GM06990 (cell line): ENCODE data around the gene MYO6.

Experiments used
- DNase-seq: peaks from one replicate; pipeline ENCODE4 v3.0.0-alpha.2; 2011; ENCODE audit not compliant: insufficient read length; ENCODE audit errors: extremely low read depth
- H3K27me3 ChIP-seq: replicated peaks from 2 replicates; pipeline ENCODE4 v1.6.0; 2011; ENCODE audit warnings: low read length; ENCODE audit not compliant: control insufficient read depth, insufficient read depth
- H3K36me3 ChIP-seq: 2 replicates; pipeline ENCODE4 v1.5.1; 2011; ENCODE audit warnings: low read length; ENCODE audit not compliant: control insufficient read depth, insufficient read depth
- H3K4me3 ChIP-seq: replicated peaks from 2 replicates; pipeline ENCODE4 v1.5.1; 2011; ENCODE audit warnings: low read depth, mild to moderate bottlenecking, control low read depth, low read length
- CTCF ChIP-seq: IDR thresholded peaks from 2 replicates; pipeline ENCODE4 v1.5.1; 2011; ENCODE audit warnings: low read length, control low read depth, mild to moderate bottlenecking, inconsistent platforms; ENCODE audit not compliant: insufficient read depth, poor library complexity, severe bottlenecking

Gene MYO6

GRCh38 chr6:75834447-75834846, 85.4 kb downstream of the MYO6 start:
- TF ChIP-seq CTCF, result no peak
- Histone ChIP-seq H3K36me3 (no peaks in the 10 kb centered on the region), H3K27me3 (no peaks in the 10 kb centered on the region), H3K4me3 (no peak overlapping the region)
- DNase-seq, result no peak

- Histone ChIP-seq H3K36me3 (no peaks in the 10 kb centered on the region; the same call in 1 of the 2 replicates), H3K27me3 (no peaks in the 10 kb centered on the region), H3K4me3 (no peak overlapping the region)
- no peak for DNase-seq
- no peak for TF ChIP-seq CTCF
Measured at GRCh38 chr6:75842191-75842590, 93.2 kb downstream of the MYO6 start.

GRCh38 chr6:75842732-75843131, 93.7 kb downstream of the MYO6 start:
- Histone ChIP-seq H3K27me3 (no peaks in the 10 kb centered on the region), H3K36me3 (no peaks in the 10 kb centered on the region; the same call in 1 of the 2 replicates), H3K4me3 (no peak overlapping the region)
- DNase-seq, result no peak
- TF ChIP-seq CTCF, result no peak

GRCh38 chr6:75843396-75843795, 94.4 kb downstream of the MYO6 start:
- no peaks in the 10 kb centered on the region for H3K27me3 ChIP-seq
- H3K36me3 ChIP-seq, result no peaks in the 10 kb centered on the region; the same call in 1 of the 2 replicates
- H3K4me3 ChIP-seq, result no peak overlapping the region
- no peak for TF ChIP-seq CTCF
- DNase-seq, result no peak

- TF ChIP-seq CTCF, result no peak
- no peaks in the 10 kb centered on the region for H3K36me3 ChIP-seq
- no peak for DNase-seq
Measured at GRCh38 chr6:75848274-75848673, 99.2 kb downstream of the MYO6 start.

GRCh38 chr6:75849329-75850025, 100.4 kb downstream of the MYO6 start:
- no peak overlapping the region for H3K4me3 ChIP-seq
- TF ChIP-seq CTCF, result no peak
- DNase-seq, result no peak
- no peaks in the 10 kb centered on the region for H3K36me3 ChIP-seq
- no peaks in the 10 kb centered on the region for H3K27me3 ChIP-seq

More at GRCh38 chr6:75848274-75848673, 99.2 kb downstream of the MYO6 start:
- no peaks in the 10 kb centered on the region for H3K27me3 ChIP-seq
- H3K4me3 ChIP-seq, result no peak overlapping the region
